CD4-positive, CD25-positive, alpha-beta regulatory T cell (primary cell): ENCODE measurements around the gene DNAJC4. TPM values are rescaled to one million over a fixed set of nuclear protein-coding genes. Genes with fewer than 3 reads are reported as not detected.
A peak's percentile ranks its signal among the peaks of the same experiment; 100 is the strongest.

Source experiments
- ATAC-seq, 2 donors: fragments of 150-1000 bp; cut with Tn5 transposase; one replicate each; pipeline ENCODE4 v1.10.0; 2021; ENCODE audit warnings: low read depth in 2 of 2, moderate number of reproducible peaks in 2 of 2, moderate library complexity in 1 of 2
- DNase-seq, 3 donors: peaks; one replicate each; pipeline versions ENCODE4 v3.0.0 to v3.0.0-alpha.2; 2012 to 2022; ENCODE audit warnings: mixed read lengths in 1 of 3
- H3K27ac ChIP-seq: one replicate; pipeline ENCODE4 v1.7.0; 2013; ENCODE audit warnings: mild to moderate bottlenecking, low read length; ENCODE audit not compliant: insufficient read depth, poor library complexity, severe bottlenecking
- H3K27me3 ChIP-seq: one replicate; pipeline ENCODE4 v1.7.0; 2013; ENCODE audit warnings: low read length; ENCODE audit not compliant: control insufficient read depth, insufficient read depth
- H3K36me3 ChIP-seq: one replicate; pipeline ENCODE4 v1.7.0; 2013; ENCODE audit warnings: mild to moderate bottlenecking, low read length, moderate library complexity; ENCODE audit not compliant: control insufficient read depth, insufficient read depth
- H3K4me1 ChIP-seq: 2 replicates; pipeline ENCODE4 v1.7.0; 2013; ENCODE audit warnings: mild to moderate bottlenecking, low read length; ENCODE audit not compliant: insufficient read depth, control insufficient read depth, poor library complexity, severe bottlenecking
- H3K4me3 ChIP-seq: one replicate; pipeline ENCODE4 v1.7.0; 2013; ENCODE audit warnings: low read depth, mild to moderate bottlenecking, low read length, moderate library complexity
- H3K9me3 ChIP-seq, 2 experiments: 1 replicate in 1 of 2; 2 replicates in 1 of 2; pipeline ENCODE4 v1.7.0; 2013; ENCODE audit warnings: low read length in 2 of 2, mild to moderate bottlenecking in 1 of 2, moderate library complexity in 1 of 2; ENCODE audit not compliant: control insufficient read depth in 2 of 2
- H3K27ac Mint-ChIP-seq, 3 donors: one replicate each; pipeline ENCODE4 v1.8.0; 2020 to 2022; ENCODE audit warnings: mild to moderate bottlenecking in 3 of 3, mixed read lengths in 3 of 3, moderate library complexity in 2 of 3
- H3K27me3 Mint-ChIP-seq: one replicate; pipeline ENCODE4 v1.8.0; 2022; ENCODE audit warnings: mild to moderate bottlenecking, mixed read lengths
- H3K36me3 Mint-ChIP-seq: one replicate; pipeline ENCODE4 v1.8.0; 2020; ENCODE audit warnings: mixed read lengths
- H3K4me1 Mint-ChIP-seq, 4 donors: one replicate each; pipeline ENCODE4 v1.8.0; 2020 to 2022; ENCODE audit warnings: mixed read lengths in 4 of 4, mild to moderate bottlenecking in 1 of 4
- H3K4me3 Mint-ChIP-seq, 4 donors: one replicate each; pipeline ENCODE4 v1.8.0; 2020 to 2022; ENCODE audit warnings: mild to moderate bottlenecking in 4 of 4, mixed read lengths in 4 of 4, moderate library complexity in 3 of 4
- H3K9me3 Mint-ChIP-seq, 7 donors: one replicate each; pipeline ENCODE4 v1.8.0; 2020 to 2022; ENCODE audit warnings: mixed read lengths in 7 of 7, mild to moderate bottlenecking in 3 of 7, moderate library complexity in 2 of 7
- polyA plus RNA-seq, 4 donors: library from polyadenylated mRNA; unstranded; fragments of 300-500 nt; fragmentation: Illumina TruSeq; gene quantifications; one replicate each; pipeline ENCODE4 v1.2.3, GENCODE V29; 2021
- total RNA-seq: library from RNA; stranded (reverse); gene quantifications from one replicate; pipeline ENCODE4 v1.2.3, GENCODE V29; 2022

The DNAJC4 gene
- total and polyA plus RNA-seq, 5 donors from 2014 or later: 18.1 to 41.9 (median 22.0) TPM

GRCh38 chr11:64226507-64227051, 3.8 kb upstream of the DNAJC4 start:
- Histone ChIP-seq H3K27ac (peak overlapping the region; percentile 84), H3K4me3 (peak overlapping the region; percentile 62), H3K36me3 (peaks cover 13% of the 10 kb centered on the region), H3K27me3 (no peaks in the 10 kb centered on the region), H3K4me1 (peaks cover 51% of the 10 kb centered on the region), H3K9me3 (no peaks in the 10 kb centered on the region)
- no peaks in the 10 kb centered on the region for H3K27me3 Mint-ChIP-seq
- H3K4me3 Mint-ChIP-seq: peak overlapping the region; percentile 89 to 98 (median 92)
- no peaks in the 10 kb centered on the region for H3K36me3 Mint-ChIP-seq
- H3K4me1 Mint-ChIP-seq: peaks cover 0 to 43% (median 28%) of the 10 kb centered on the region in 4 donors
- peak; percentile 48 to 80 (median 60) for DNase-seq
- H3K9me3 Mint-ChIP-seq: no peaks in the 10 kb centered on the region
- peak overlapping the region; percentile 83 to 95 (median 87) for H3K27ac Mint-ChIP-seq
- peak; percentile 19 to 20 for ATAC-seq

DNA sequence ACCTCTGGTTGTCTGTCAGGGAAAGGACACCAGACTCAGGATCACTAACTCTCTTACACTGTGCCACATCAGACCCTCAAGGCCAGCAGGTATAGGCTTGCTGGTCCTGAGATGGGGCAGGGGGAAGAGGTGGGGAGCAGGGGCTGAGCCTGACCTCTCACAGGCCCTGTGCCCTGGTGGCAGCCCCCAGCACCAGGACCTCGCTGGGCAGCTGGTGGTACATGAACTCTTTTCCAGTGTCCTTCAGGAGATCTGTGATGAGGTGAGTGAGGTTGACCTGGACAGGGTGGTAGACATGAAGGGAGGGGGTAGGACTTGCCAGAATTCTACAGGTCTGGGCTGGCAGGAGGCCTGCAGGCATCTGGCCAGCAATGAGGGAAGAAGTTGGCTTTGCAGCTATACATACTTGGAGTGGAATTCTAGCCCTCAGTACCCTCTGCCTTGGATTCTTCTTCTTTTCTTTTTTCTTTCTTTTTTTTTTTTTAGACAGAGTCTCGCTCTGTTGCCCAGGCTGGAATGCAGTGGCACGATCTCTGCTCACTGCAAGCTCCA, 2.9 kb upstream of the DNAJC4 start:
- H3K27me3 Mint-ChIP-seq: no peaks in the 10 kb centered on the region
- Histone ChIP-seq H3K27me3 (no peaks in the 10 kb centered on the region), H3K27ac (peak overlapping the region; percentile 84), H3K9me3 (no peaks in the 10 kb centered on the region), H3K36me3 (peaks cover 13% of the 10 kb centered on the region), H3K4me3 (peak overlapping the region; percentile 62), H3K4me1 (peaks cover 54% of the 10 kb centered on the region)
- peaks cover 0 to 52% (median 32%) of the 10 kb centered on the region in 4 donors for H3K4me1 Mint-ChIP-seq
- H3K4me3 Mint-ChIP-seq: peak overlapping the region; percentile 89 to 98 (median 92)
- ATAC-seq (no peak), DNase-seq (no peak)
- H3K27ac Mint-ChIP-seq: peak overlapping the region; percentile 83 to 95 (median 87)
- no peaks in the 10 kb centered on the region for H3K36me3 Mint-ChIP-seq
- H3K9me3 Mint-ChIP-seq: no peaks in the 10 kb centered on the region

DNA sequence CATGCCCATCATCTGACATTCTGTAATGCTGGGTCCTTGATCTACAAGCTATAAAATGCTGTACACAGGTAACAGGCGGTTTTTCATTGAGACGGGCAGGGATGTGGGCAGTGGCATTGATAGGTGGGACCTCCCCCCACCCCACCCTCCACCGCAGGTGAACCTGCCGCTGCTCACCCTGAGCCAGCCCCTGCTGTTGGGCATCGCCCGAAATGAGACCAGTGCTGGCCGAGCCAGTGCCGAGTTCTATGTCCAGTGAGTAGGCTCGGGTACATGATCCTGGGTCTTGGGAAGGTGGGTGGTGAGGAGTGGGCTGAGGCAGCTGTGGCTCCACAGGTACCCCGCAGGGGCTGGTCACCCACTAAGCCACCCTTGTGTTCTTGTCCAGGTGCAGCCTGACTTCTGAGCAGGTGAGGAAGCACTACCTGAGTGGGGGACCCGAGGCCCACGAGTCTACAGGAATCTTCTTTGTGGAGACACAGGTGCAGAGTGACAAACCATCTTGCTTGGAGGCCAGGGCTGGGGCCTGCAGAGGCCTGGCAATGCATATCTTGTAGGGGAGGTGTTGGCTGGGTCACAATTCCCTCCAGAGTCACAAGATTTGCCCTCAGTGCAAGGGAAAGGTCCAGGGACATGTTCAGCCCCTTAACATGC, 1.1 kb upstream of the DNAJC4 start:
- no peak for DNase-seq
- Mint-ChIP-seq H3K4me3 (peak overlapping the region; percentile 89 to 98 (median 92)), H3K9me3 (no peaks in the 10 kb centered on the region), H3K27ac (peak overlapping the region; percentile 53 to 87 (median 65)), H3K27me3 (no peaks in the 10 kb centered on the region), H3K36me3 (no peaks in the 10 kb centered on the region), H3K4me1 (peaks cover 0 to 61% (median 36%) of the 10 kb centered on the region in 4 donors)
- Histone ChIP-seq H3K36me3 (no peaks in the 10 kb centered on the region), H3K4me3 (no peak overlapping the region), H3K4me1 (peaks cover 60% of the 10 kb centered on the region), H3K27ac (peak overlapping the region; percentile 86), H3K27me3 (no peaks in the 10 kb centered on the region), H3K9me3 (no peaks in the 10 kb centered on the region)
- no peak for ATAC-seq

GRCh38 chr11:64229744-64230170, 591 bp upstream of the DNAJC4 start:
- H3K27ac Mint-ChIP-seq: peak overlapping the region; percentile 87 to 93 (median 91)
- H3K4me3 Mint-ChIP-seq: peak overlapping the region; percentile 89 to 98 (median 92)
- H3K27ac ChIP-seq: peak overlapping the region; percentile 86
- H3K27me3 ChIP-seq: no peaks in the 10 kb centered on the region
- no peaks in the 10 kb centered on the region for H3K36me3 ChIP-seq
- H3K9me3 Mint-ChIP-seq: no peaks in the 10 kb centered on the region
- H3K4me3 ChIP-seq: peak overlapping the region; percentile 42
- peaks cover 0 to 61% (median 35%) of the 10 kb centered on the region in 4 donors for H3K4me1 Mint-ChIP-seq
- H3K27me3 Mint-ChIP-seq: no peaks in the 10 kb centered on the region
- ATAC-seq (no peak), DNase-seq (no peak)
- peaks cover 58% of the 10 kb centered on the region for H3K4me1 ChIP-seq
- H3K9me3 ChIP-seq: no peaks in the 10 kb centered on the region
- no peaks in the 10 kb centered on the region for H3K36me3 Mint-ChIP-seq

- Histone ChIP-seq H3K4me1 (peaks cover 56% of the 10 kb centered on the region), H3K9me3 (no peaks in the 10 kb centered on the region), H3K27ac (peak overlapping the region; percentile 86), H3K27me3 (no peaks in the 10 kb centered on the region), H3K36me3 (no peaks in the 10 kb centered on the region), H3K4me3 (no peak overlapping the region)
- peaks cover 0 to 63% (median 37%) of the 10 kb centered on the region in 4 donors for H3K4me1 Mint-ChIP-seq
- no peaks in the 10 kb centered on the region for H3K36me3 Mint-ChIP-seq
- peak overlapping the region; percentile 87 to 93 (median 89) for H3K27ac Mint-ChIP-seq
- DNase-seq: no peak
- H3K9me3 Mint-ChIP-seq: no peaks in the 10 kb centered on the region
- H3K4me3 Mint-ChIP-seq: peak overlapping the region; percentile 89 to 98 (median 92)
- no peaks in the 10 kb centered on the region for H3K27me3 Mint-ChIP-seq
- ATAC-seq: no peak
Observed at GRCh38 chr11:64230985-64231365, 627 bp downstream of the DNAJC4 start.

DNA sequence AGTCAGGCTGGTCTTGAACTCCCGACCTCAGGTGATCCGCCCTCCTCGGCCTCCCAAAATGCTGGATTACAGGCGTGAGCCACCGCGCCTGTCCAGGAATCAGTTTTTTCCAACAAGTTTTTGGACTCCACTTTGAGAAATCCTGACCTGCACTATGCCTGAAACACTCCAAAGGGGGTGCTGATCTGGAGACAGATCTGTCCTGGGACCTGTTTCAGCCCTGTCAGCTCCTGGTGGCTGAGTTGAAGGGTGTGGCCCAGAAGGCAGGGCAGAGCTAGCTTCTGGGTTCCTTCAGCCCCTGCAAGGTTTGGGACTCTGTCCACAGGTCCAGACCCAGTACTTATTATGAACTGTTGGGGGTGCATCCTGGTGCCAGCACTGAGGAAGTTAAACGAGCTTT, 1.2 kb downstream of the DNAJC4 start:
- Mint-ChIP-seq H3K27ac (peak overlapping the region; percentile 87 to 92 (median 88)), H3K27me3 (no peaks in the 10 kb centered on the region), H3K4me1 (peaks cover 0 to 63% (median 37%) of the 10 kb centered on the region in 4 donors), H3K9me3 (no peaks in the 10 kb centered on the region), H3K4me3 (peak overlapping the region; percentile 89 to 95 (median 92)), H3K36me3 (no peaks in the 10 kb centered on the region)
- Histone ChIP-seq H3K9me3 (no peaks in the 10 kb centered on the region), H3K36me3 (no peaks in the 10 kb centered on the region), H3K27ac (peak overlapping the region; percentile 86), H3K4me1 (peaks cover 52% of the 10 kb centered on the region), H3K27me3 (no peaks in the 10 kb centered on the region), H3K4me3 (no peak overlapping the region)
- no peak for ATAC-seq
- no peak for DNase-seq

DNA sequence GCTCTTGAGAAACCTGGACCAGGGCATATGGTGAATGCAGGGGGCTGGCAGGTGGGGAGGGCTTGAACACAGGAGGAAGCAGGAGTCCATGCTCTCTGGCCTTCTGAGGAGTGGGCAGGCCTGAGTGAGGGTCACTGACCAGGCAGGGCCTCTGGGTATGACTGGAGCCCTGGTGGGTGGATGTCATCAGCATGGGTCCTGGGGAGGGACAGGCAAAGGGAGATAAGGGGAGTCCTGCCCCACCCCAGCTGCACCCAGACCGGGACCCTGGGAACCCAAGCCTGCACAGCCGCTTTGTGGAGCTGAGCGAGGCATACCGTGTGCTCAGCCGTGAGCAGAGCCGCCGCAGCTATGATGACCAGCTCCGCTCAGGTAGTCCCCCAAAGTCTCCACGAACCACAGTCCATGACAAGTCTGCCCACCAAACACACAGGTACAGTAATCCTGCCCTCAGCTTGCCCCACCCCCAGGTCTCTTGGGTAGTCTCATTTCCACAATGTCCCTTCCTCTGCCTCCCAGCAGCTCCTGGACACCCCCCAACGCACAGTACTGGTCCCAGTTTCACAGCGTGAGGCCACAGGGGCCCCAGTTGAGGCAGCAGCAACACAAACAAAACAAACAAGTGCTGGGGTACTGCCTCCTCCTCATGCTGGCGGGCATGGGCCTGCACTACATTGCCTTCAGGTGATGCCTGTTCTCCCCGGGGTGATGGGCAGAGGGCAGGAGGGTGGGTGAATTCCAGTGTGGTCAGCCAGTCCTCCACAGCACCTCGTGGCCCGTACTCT, 2.0 kb downstream of the DNAJC4 start:
- Mint-ChIP-seq H3K36me3 (no peaks in the 10 kb centered on the region), H3K27ac (peak overlapping the region; percentile 87 to 92 (median 88)), H3K4me1 (peaks cover 0 to 58% (median 31%) of the 10 kb centered on the region in 4 donors), H3K9me3 (no peaks in the 10 kb centered on the region), H3K27me3 (no peaks in the 10 kb centered on the region), H3K4me3 (peak overlapping the region; percentile 89 to 95 (median 92))
- Histone ChIP-seq H3K27me3 (no peaks in the 10 kb centered on the region), H3K9me3 (no peaks in the 10 kb centered on the region), H3K4me3 (no peak overlapping the region), H3K36me3 (no peaks in the 10 kb centered on the region), H3K4me1 (peaks cover 43% of the 10 kb centered on the region), H3K27ac (no peak overlapping the region)
- ATAC-seq (no peak), DNase-seq (no peak)
